T-cell (primary cell): ENCODE data around the gene PPP4C. TPM values are rescaled to one million over a fixed set of nuclear protein-coding genes. Genes with fewer than 3 reads are reported as not detected.

Experiments
- ATAC-seq, 4 experiments: fragments of 200-7000 bp in 3 of 4; fragments of 150-1000 bp in 1 of 4; cut with Tn5 transposase; replicated peaks in 1 of 4; 1 replicate in 3 of 4; 2 replicates in 1 of 4; pipeline ENCODE4 v1.10.0; 2021; ENCODE audit warnings: moderate library complexity in 3 of 4, mild to moderate bottlenecking in 2 of 4, moderate number of reproducible peaks in 1 of 4
- CTCF ChIA-PET, 2 donors: fragments of 300-600 bp; sonication (Branson Sonifier 250); formaldehyde crosslinking; loops; one replicate each; lab custom pipeline; 2022; ENCODE audit warnings: antibody characterized with exemption in 2 of 2; lab: Charles Lee
- POLR2A ChIA-PET, 2 donors: fragments of 300-600 bp; sonication (Branson Sonifier 250); formaldehyde crosslinking; loops; one replicate each; lab custom pipeline; 2022; ENCODE audit warnings: antibody characterized with exemption in 2 of 2; lab: Charles Lee
- DNase-seq, 35 experiments: peaks; one replicate each; pipeline versions ENCODE4 v3.0.0 to v3.0.0-alpha.2; 2013 to 2023
- H3K27ac ChIP-seq: one replicate; pipeline ENCODE4 v1.5.1; 2013; ENCODE audit warnings: low read length
- H3K27me3 ChIP-seq, 2 experiments: replicated peaks in 1 of 2; 1 replicate in 1 of 2; 2 replicates in 1 of 2; pipeline versions ENCODE4 v1.6.1 to v1.7.0; 2013; ENCODE audit warnings: low read length in 1 of 2, mixed read lengths in 1 of 2; ENCODE audit not compliant: control insufficient read depth in 2 of 2, insufficient read depth in 2 of 2; ENCODE audit errors: extremely low read depth in 1 of 2
- H3K36me3 ChIP-seq, 2 donors: 1 replicate in 1 of 2; 2 replicates in 1 of 2; pipeline versions ENCODE4 v1.6.1 to v1.7.0; 2013; ENCODE audit warnings: low read length in 1 of 2; ENCODE audit not compliant: control insufficient read depth in 2 of 2, insufficient read depth in 1 of 2; ENCODE audit errors: extremely low read depth in 1 of 2
- H3K4me1 ChIP-seq, 2 experiments: 1 replicate in 1 of 2; 2 replicates in 1 of 2; pipeline versions ENCODE4 v1.6.1 to v1.7.0; 2013; ENCODE audit warnings: low read length in 2 of 2, mixed read lengths in 1 of 2; ENCODE audit not compliant: insufficient read depth in 2 of 2, control insufficient read depth in 1 of 2; ENCODE audit errors: extremely low read depth in 1 of 2
- H3K4me3 ChIP-seq, 2 donors: 1 replicate in 1 of 2; 2 replicates in 1 of 2; pipeline versions ENCODE4 v1.5.1 to v1.7.0; 2013; ENCODE audit warnings: mild to moderate bottlenecking in 2 of 2, low read length in 1 of 2, moderate library complexity in 1 of 2; ENCODE audit not compliant: control insufficient read depth in 1 of 2; ENCODE audit errors: extremely low read depth in 1 of 2
- H3K9me3 ChIP-seq: 2 replicates; pipeline ENCODE4 v1.7.0; 2013
- H3K27ac Mint-ChIP-seq, 2 donors: one replicate each; pipeline ENCODE4 v1.8.0; 2020 to 2021; ENCODE audit warnings: mild to moderate bottlenecking in 2 of 2, mixed read lengths in 2 of 2
- H3K27me3 Mint-ChIP-seq, 2 donors: one replicate each; pipeline ENCODE4 v1.8.0; 2021 to 2022; ENCODE audit warnings: mixed read lengths in 2 of 2
- H3K36me3 Mint-ChIP-seq: one replicate; pipeline ENCODE4 v1.8.0; 2021; ENCODE audit warnings: mixed read lengths
- H3K4me1 Mint-ChIP-seq, 3 donors: one replicate each; pipeline ENCODE4 v1.8.0; 2020 to 2022; ENCODE audit warnings: mixed read lengths in 3 of 3, mild to moderate bottlenecking in 1 of 3
- H3K4me3 Mint-ChIP-seq, 3 donors: one replicate each; pipeline ENCODE4 v1.8.0; 2020 to 2022; ENCODE audit warnings: mild to moderate bottlenecking in 3 of 3, mixed read lengths in 3 of 3, moderate library complexity in 3 of 3
- H3K9me3 Mint-ChIP-seq, 3 donors: one replicate each; pipeline ENCODE4 v1.8.0; 2020 to 2022; ENCODE audit warnings: mixed read lengths in 3 of 3
- WGBS: methylation state at CpG from one replicate; pipeline ENCODE4 v1.1.5; 2013; ENCODE audit warnings: missing lambda C conversion rate; ENCODE audit not compliant: insufficient coverage; 5-methylcytosine and 5-hydroxymethylcytosine counted together
- total RNA-seq, 35 experiments: library from RNA in 6 of 35; stranded (reverse) in 6 of 35; fragments of 120-200 nt in 1 of 35; gene quantifications; one replicate each; pipeline versions ENCODE4 v1.2.1 to v1.2.4 and lab custom pipeline; 2013 to 2026

The PPP4C gene
- total RNA-seq, 5 donors from 2014 or later (not counting 1 experiment from before 2014, with no cell fraction given) = 71.2 to 110 (median 97.9) TPM

- no peaks in the 10 kb centered on the region for H3K27me3 Mint-ChIP-seq
- 80% methylated on average over 1 of the region's 1 CpG for WGBS
- Histone ChIP-seq H3K9me3 (no peaks in the 10 kb centered on the region), H3K4me1 (peaks cover 2 to 13% of the 10 kb centered on the region in 2 experiments), H3K27me3 (no peaks in the 10 kb centered on the region), H3K27ac (no peak overlapping the region), H3K4me3 (no peak overlapping the region), H3K36me3 (no peaks in the 10 kb centered on the region)
- ATAC-seq (no peak), DNase-seq (no peak)
- H3K4me3 Mint-ChIP-seq = no peak overlapping the region
- POLR2A ChIA-PET = no interaction called here
- no peaks in the 10 kb centered on the region for H3K9me3 Mint-ChIP-seq
- H3K27ac Mint-ChIP-seq = no peak overlapping the region
- CTCF ChIA-PET = no interaction called here
- H3K36me3 Mint-ChIP-seq = no peaks in the 10 kb centered on the region
- peaks cover 0 to 8% (median 6%) of the 10 kb centered on the region in 3 donors for H3K4me1 Mint-ChIP-seq
Measured at GRCh38 chr16:30127993-30128392, 52.2 kb downstream of the PPP4C start.

DNA sequence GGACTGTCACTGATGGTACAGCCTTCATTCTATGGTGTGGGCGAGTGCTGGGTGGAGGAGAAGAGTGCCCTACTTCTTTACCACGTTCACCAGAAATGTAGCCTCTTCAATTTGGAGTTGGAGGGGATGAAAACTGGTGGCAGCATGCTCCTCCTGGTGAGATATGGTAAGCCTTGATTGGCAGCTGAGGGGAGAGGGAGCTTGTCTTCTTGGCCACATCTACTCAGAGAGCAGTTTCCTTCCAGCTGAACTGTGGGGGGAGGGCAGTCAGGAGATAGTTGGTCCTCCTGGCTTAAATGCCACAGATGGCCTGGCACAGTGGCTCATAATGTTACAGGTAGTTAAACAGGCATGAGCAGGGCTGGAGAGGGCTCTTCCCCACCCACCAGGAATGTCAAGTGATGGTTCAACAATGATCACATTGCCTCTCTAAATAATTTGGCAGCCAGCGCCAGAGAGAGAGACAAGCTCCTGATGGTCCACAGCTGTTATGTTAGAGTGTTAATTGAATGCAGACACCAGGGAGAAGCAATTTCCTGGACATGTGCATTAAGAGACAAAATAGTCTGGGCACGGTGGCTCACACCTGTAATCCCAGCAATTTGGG is 56.2 kb downstream of the PPP4C start:
- no peaks in the 10 kb centered on the region for H3K9me3 Mint-ChIP-seq
- CTCF ChIA-PET = no interaction called here
- peaks cover 0 to 8% (median 4%) of the 10 kb centered on the region in 3 donors for H3K4me1 Mint-ChIP-seq

DNA sequence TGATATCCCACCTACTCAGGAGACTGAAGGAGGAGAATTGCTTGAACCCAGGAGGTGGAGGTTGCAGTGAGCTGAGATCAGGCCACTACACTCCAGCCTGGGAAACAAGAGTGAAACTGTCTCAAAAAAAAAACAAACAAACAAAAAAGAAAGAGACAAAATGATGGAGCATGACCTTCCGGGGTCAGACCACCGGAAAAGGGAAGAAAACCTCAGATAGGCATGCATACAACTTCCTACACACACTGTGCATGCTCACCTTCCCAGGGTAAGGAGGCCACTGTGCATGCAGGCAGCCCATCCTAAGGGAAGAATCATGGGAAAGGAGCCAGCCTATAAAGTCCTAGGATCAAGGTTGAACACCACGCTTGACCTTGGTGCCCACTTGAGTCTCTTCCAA is 56.8 kb downstream of the PPP4C start:
- H3K4me1 Mint-ChIP-seq = peaks cover 0 to 8% (median 4%) of the 10 kb centered on the region in 3 donors
- H3K4me1 ChIP-seq = peaks cover 0 to 7% of the 10 kb centered on the region in 2 experiments
- no peaks in the 10 kb centered on the region for H3K9me3 Mint-ChIP-seq
- H3K4me3 Mint-ChIP-seq = no peak overlapping the region
- no peaks in the 10 kb centered on the region for H3K36me3 ChIP-seq
- no peaks in the 10 kb centered on the region for H3K36me3 Mint-ChIP-seq
- H3K27me3 ChIP-seq = no peaks in the 10 kb centered on the region
- H3K27me3 Mint-ChIP-seq = no peaks in the 10 kb centered on the region
- 100% methylated on average over 1 of the region's 3 CpGs for WGBS
- CTCF ChIA-PET = no interaction called here
- no peak overlapping the region for H3K27ac Mint-ChIP-seq
- DNase-seq (no peak), ATAC-seq (no peak)
- no peaks in the 10 kb centered on the region for H3K9me3 ChIP-seq
- no peak overlapping the region for H3K27ac ChIP-seq
- H3K4me3 ChIP-seq = no peak overlapping the region
- POLR2A ChIA-PET = no interaction called here

More for the DNA sequence above, 56.2 kb downstream of the PPP4C start:
- Histone ChIP-seq H3K9me3 (no peaks in the 10 kb centered on the region), H3K4me3 (no peak overlapping the region), H3K27ac (no peak overlapping the region), H3K36me3 (no peaks in the 10 kb centered on the region), H3K4me1 (peaks cover 0 to 7% of the 10 kb centered on the region in 2 experiments), H3K27me3 (no peaks in the 10 kb centered on the region)
- H3K27me3 Mint-ChIP-seq = no peaks in the 10 kb centered on the region
- DNase-seq = no peak
- WGBS = 100% methylated on average over 2 of the region's 4 CpGs
- no peak overlapping the region for H3K4me3 Mint-ChIP-seq
- POLR2A ChIA-PET = no interaction called here
- peak overlapping the region in 1 of 2 donors; percentile 19 for H3K27ac Mint-ChIP-seq
- no peaks in the 10 kb centered on the region for H3K36me3 Mint-ChIP-seq
- ATAC-seq = no peak

Other genes with a start within 250 kb of the PPP4C start
- gene CDIPT, start 212.8 kb upstream of the PPP4C start, total RNA-seq = 10 to 100 TPM; 37.1 to 87.0 (median 79.7) TPM
- gene SEZ6L2, start 176.4 kb upstream of the PPP4C start, total RNA-seq = under 1 TPM in 3 of 5 donors, not detected in 2; 0.16 to 0.82 (median 0.47) TPM
- not detected for gene ASPHD1, start 175.5 kb upstream of the PPP4C start, total RNA-seq
- 10 to 100 TPM; 48.4 to 87.3 (median 79.1) TPM for gene KCTD13, start 149.8 kb upstream of the PPP4C start, total RNA-seq
- gene TMEM219, start 113.9 kb upstream of the PPP4C start, total RNA-seq = 10 to 100 TPM; 66.7 to 93.9 (median 80.4) TPM
- gene TAOK2, start 102.1 kb upstream of the PPP4C start, total RNA-seq = 10 to 100 TPM; 26.1 to 58.3 (median 55.9) TPM
- 10 to 100 TPM; 15.0 to 22.8 (median 20.3) TPM for gene HIRIP3, start 80.4 kb upstream of the PPP4C start, total RNA-seq
- gene INO80E, start 79.8 kb upstream of the PPP4C start, total RNA-seq = 100 to 1,000 TPM in 3 of 5 donors, 10 to 100 TPM in 2; 84.8 to 152 (median 128) TPM
- gene DOC2A, start 65.0 kb upstream of the PPP4C start, total RNA-seq = under 1 TPM in 4 of 5 donors, not detected in 1; 0.15 to 0.38 (median 0.26) TPM
- not detected for gene C16orf92, start 52.8 kb upstream of the PPP4C start, total RNA-seq
- under 1 TPM in 3 of 5 donors, not detected in 2; 0.25 to 0.32 (median 0.25) TPM for gene TLCD3B, start 44.7 kb upstream of the PPP4C start, total RNA-seq
- gene ALDOA, start 10.2 kb upstream of the PPP4C start, total RNA-seq = 100 to 1,000 TPM; 367 to 715 (median 567) TPM
- 1 to 10 TPM; 1.4 to 2.0 (median 1.5) TPM for gene TBX6, start 15.9 kb downstream of the PPP4C start, total RNA-seq
- gene YPEL3, start 20.2 kb downstream of the PPP4C start, total RNA-seq = 100 to 1,000 TPM; 105 to 277 (median 226) TPM
- 10 to 100 TPM; 11.1 to 27.2 (median 22.1) TPM for gene GDPD3, start 37.5 kb downstream of the PPP4C start, total RNA-seq
- gene MAPK3, start 47.2 kb downstream of the PPP4C start, total RNA-seq = 10 to 100 TPM; 55.5 to 76.0 (median 63.2) TPM
- gene CORO1A, start 107.6 kb downstream of the PPP4C start, total RNA-seq = 1,000 to 10,000 TPM in 2 of 5 donors, 100 to 1,000 TPM in 3; 708 to 1,286 (median 987) TPM
- 100 to 1,000 TPM in 3 of 5 donors, 10 to 100 TPM in 2; 47.0 to 115 (median 100) TPM for gene BOLA2B, start 117.7 kb downstream of the PPP4C start, total RNA-seq
- gene SLX1A, start 117.9 kb downstream of the PPP4C start, total RNA-seq = 100 to 1,000 TPM in 2 of 5 donors, 10 to 100 TPM in 3; 31.6 to 114 (median 86.4) TPM
- gene SULT1A3, start 123.3 kb downstream of the PPP4C start, total RNA-seq = 10 to 100 TPM; 25.8 to 42.6 (median 30.8) TPM
- gene NPIPB13, start 172.5 kb downstream of the PPP4C start, total RNA-seq = 10 to 100 TPM; 15.7 to 43.6 (median 29.2) TPM